Chondrocyte (in vitro differentiated cells): Measurements from ENCODE around the gene FBXO2. TPM values are rescaled to one million over a fixed set of nuclear protein-coding genes. Genes with fewer than 3 reads are reported as not detected.

ENCODE experiments used
- DNase-seq: peaks from one replicate; pipeline ENCODE4 v3.0.0; 2021; ENCODE audit warnings: mixed read lengths, low spot score
- H3K27ac Mint-ChIP-seq: one replicate; pipeline ENCODE4 v1.8.0; 2021; ENCODE audit warnings: mild to moderate bottlenecking, moderate library complexity, mixed read lengths; ENCODE audit not compliant: unreplicated experiment
- H3K27me3 Mint-ChIP-seq: 2 replicates; pipeline ENCODE4 v1.8.0; 2021; ENCODE audit warnings: low read depth, mixed read lengths
- H3K36me3 Mint-ChIP-seq: 2 replicates; pipeline ENCODE4 v1.8.0; 2021; ENCODE audit warnings: low read depth, mixed read lengths
- H3K4me1 Mint-ChIP-seq: 2 replicates; pipeline ENCODE4 v1.8.0; 2021; ENCODE audit warnings: low read depth, mild to moderate bottlenecking, mixed read lengths
- H3K4me3 Mint-ChIP-seq: one replicate; pipeline ENCODE4 v1.8.0; 2021; ENCODE audit warnings: mild to moderate bottlenecking, moderate library complexity, mixed read lengths; ENCODE audit not compliant: unreplicated experiment
- H3K9me3 Mint-ChIP-seq: 2 replicates; pipeline ENCODE4 v1.8.0; 2021; ENCODE audit warnings: low read depth, mixed read lengths
- CTCF ChIP-seq: fragments of 200-600 bp; sonication (generic); IDR thresholded peaks from 2 replicates; pipeline ENCODE4 v1.5.0; 2021; ENCODE audit warnings: antibody characterized with exemption, mild to moderate bottlenecking, moderate library complexity
- long read RNA-seq: library from polyadenylated mRNA; stranded (forward); transcript quantifications from one replicate; pipeline ENCODE4 v2.0.0, GENCODE V29; 2021
- total RNA-seq: library from RNA; stranded (reverse); gene quantifications from 3 replicates; pipeline ENCODE4 v1.2.1, GENCODE V29; 2021

The FBXO2 gene
- 1.2 to 1.6 TPM (median 1.2 TPM) in 3 replicates for total RNA-seq
- long read RNA-seq, partial matches to known transcripts = 0 of 3 reads
- long read RNA-seq, other reads (novel, unspliced or antisense) = 0 of 3 reads

GRCh38 chr1:11654137-11654938 is at the start of gene FBXO2, which contains the start of gene FBXO44:
Gene FBXO2 (minus strand): TSS chr1:11654429. CDS start chr1:11654340, 89 bp downstream.
Gene FBXO44 (plus strand): TSS chr1:11654877. CDS start chr1:11655836, 959 bp downstream.
- peaks cover 4% of the 10 kb centered on the region for H3K36me3 Mint-ChIP-seq
- peaks cover 8% of the 10 kb centered on the region for H3K27me3 Mint-ChIP-seq
- no peak for TF ChIP-seq CTCF
- H3K9me3 Mint-ChIP-seq = no peaks in the 10 kb centered on the region
- peaks cover 10% of the 10 kb centered on the region for H3K4me1 Mint-ChIP-seq
- H3K4me3 Mint-ChIP-seq = peak within 1 kb of the TSS; percentile 66
- DNase-seq = no peak
- no peak within 1 kb of the TSS for H3K27ac Mint-ChIP-seq

- H3K36me3 Mint-ChIP-seq = no peaks in the 10 kb centered on the region
- peak; percentile 73 for DNase-seq
- H3K27ac Mint-ChIP-seq = no peak overlapping the region
- no peak overlapping the region for H3K4me3 Mint-ChIP-seq
- no peak for TF ChIP-seq CTCF
- H3K4me1 Mint-ChIP-seq = peaks cover 3% of the 10 kb centered on the region
- no peaks in the 10 kb centered on the region for H3K9me3 Mint-ChIP-seq
- H3K27me3 Mint-ChIP-seq = peaks cover 43% of the 10 kb centered on the region
Measured at GRCh38 chr1:11703357-11704193, 49.3 kb upstream of the FBXO2 start.

- Mint-ChIP-seq H3K4me3 (no peak overlapping the region), H3K27me3 (peaks cover 52% of the 10 kb centered on the region), H3K27ac (no peak overlapping the region), H3K4me1 (no peaks in the 10 kb centered on the region), H3K9me3 (no peaks in the 10 kb centered on the region), H3K36me3 (no peaks in the 10 kb centered on the region)
- no peak for TF ChIP-seq CTCF
- DNase-seq = peak; percentile 56
Measured at GRCh38 chr1:11701981-11702803, 48.0 kb upstream of the FBXO2 start.

GRCh38 chr1:11701551-11701961 is 47.3 kb upstream of the FBXO2 start:
- peaks cover 52% of the 10 kb centered on the region for H3K27me3 Mint-ChIP-seq
- H3K4me1 Mint-ChIP-seq = no peaks in the 10 kb centered on the region
- DNase-seq = peak; percentile 62
- TF ChIP-seq CTCF = no peak
- H3K4me3 Mint-ChIP-seq = no peak overlapping the region
- H3K36me3 Mint-ChIP-seq = no peaks in the 10 kb centered on the region
- no peaks in the 10 kb centered on the region for H3K9me3 Mint-ChIP-seq
- no peak overlapping the region for H3K27ac Mint-ChIP-seq
